GM21360 (cell line): ENCODE results near the gene SLC51B.
"Not testable (repeated sequence)": the region's sequence is repeated elsewhere in the genome, so short reads cannot be mapped to it uniquely, and the experiment has no call there.

Source experiments
- ATAC-seq: cut with Tn5 transposase; IDR thresholded peaks from one replicate; pipeline ENCODE4 v1.9.1; 2021; ENCODE audit warnings: mild to moderate bottlenecking, moderate library complexity; ENCODE audit not compliant: unreplicated experiment

The SLC51B gene

DNA sequence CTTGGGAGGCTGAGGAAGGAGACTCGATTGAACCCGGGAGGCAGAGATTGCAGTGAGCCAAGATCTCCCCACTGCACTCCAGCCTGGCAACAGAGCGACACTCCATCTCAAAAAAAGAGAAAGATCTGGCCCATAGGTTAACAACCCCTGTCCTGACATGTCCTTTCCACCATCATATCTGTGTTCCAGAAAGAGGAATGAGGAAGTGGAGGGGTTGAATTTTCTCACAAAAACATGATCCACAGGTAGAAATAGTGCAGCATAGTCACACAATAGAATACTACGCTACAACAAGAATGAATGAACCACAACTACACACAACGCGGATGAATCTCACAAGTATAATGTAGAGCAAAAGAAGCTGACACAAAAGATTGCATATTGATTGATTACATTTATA, 4.7 kb upstream of the SLC51B start:
- ATAC-seq: no peak

DNA sequence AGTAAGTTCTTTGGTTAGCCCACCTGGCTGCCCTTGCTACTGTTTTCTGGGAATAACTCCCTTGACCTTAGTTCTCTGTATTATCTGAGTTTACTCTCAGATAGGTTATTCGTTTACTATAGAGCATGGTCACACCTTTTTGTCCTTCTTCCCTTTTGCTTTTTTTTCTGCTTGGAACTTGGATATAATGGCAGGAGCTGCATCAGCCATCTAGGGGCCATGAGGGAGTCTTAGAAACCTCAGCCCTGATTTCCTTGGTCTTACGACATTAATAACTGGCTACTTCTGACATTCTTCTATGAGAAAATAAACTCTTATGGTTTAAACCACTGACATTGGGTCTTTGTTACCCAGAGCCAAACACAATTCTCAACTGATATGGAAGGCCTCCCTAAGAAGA, 3.4 kb upstream of the SLC51B start:
- no peak for ATAC-seq

DNA sequence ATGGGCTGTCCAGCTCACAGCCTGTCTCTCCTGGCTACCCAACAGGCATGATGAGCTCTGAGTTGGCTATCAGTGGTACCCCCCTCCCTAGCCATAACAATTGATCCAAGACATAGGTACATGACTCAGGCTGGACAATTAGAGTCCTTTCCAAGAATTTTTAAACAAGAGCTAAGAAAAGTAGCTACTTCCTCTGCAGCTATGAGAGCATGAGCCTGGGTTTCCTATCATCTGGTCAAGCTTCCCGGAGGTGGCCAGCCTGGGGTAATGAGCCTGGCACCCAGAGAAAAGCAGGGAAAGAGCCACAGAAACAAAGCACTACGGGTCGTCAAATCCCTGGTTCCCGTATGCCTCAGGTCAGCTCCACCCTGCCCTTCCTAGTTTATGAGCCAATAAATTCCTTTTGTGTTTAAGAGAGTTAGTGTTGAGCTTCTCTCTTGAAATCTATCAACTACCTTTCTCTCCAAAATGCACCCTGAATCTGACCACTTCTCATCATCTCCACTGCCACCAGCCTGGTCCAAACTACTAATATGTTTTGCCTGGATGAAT, 2.3 kb upstream of the SLC51B start:
- ATAC-seq: no peak

DNA sequence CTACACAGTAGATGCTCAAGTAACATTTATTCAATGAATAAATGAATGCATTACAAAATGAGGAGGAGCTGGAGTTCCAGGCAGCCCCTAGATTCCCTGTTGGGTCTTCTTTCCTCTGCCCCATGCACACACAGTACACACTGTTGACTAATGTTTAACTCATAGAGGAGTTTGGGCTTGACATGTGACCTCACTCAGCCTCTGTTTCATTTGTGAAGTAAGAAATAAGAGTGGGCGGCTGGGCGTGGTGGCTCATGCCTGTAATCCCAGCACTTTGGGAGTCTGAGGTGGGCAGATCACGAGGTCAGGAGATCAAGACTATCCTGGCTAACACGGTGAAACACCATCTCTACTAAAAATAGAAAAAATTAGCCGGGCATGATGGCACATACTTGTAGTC, 969 bp upstream of the SLC51B start:
- not testable (repeated sequence) for ATAC-seq

DNA sequence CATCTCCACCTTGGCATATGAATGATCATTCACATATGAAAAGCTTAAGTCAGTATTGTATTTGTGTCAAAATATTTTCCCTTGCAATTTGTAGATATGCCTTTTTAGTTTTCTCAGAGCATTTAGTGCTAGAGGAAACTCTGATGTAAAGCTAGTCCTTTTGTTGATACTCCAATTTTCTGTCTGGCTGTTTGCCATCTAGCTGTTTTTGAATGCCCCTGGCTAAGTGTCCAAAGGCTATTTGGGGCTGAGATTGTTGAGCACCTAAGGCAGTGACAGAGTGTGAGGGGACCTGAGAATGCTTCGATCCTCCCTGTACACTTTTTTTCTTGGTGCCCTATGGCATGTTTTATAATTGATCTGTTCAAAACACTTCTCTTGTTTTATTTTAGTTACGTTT, 3.1 kb downstream of the SLC51B start:
- no peak for ATAC-seq

DNA sequence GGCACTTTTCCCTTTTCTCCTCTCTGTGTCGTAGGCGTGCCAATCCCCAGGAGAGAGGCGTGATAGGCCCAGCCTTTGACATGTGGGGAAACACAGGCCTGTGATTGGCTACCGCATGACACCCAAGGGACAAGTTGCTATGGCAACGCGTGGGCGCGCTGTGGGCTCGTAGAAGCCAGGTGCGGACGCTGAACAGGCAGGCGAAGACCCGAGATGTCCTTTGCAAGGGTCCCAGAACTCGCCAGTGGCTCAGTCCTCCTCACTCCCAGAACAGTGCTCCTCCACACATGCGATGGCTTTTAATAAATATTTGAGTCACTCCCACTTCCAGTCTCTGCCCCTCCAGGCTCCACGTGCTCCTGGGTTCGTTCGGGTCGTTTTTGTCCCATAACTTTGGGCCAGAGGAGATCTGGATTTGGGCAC, 4.2 kb downstream of the SLC51B start:
- no peak for ATAC-seq

DNA sequence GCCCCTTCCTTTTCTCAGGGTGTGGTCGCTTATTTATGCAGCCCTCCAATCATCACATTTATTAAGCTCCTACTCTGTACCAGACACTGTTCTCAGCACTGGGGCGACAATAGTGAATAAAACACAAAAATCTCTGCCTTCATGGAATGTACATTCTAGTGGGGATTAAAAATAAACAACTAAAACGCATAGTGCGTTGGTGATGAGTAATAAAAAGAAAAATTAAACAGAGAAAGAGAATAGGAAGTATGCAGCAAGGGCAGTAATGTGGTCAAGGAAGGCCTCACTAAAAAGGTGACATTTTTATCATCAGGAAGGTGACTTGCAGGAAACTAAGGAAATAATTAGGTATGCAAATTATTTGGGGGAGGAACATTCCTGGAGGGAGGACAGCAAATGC, 5.1 kb downstream of the SLC51B start:
- no peak for ATAC-seq

DNA sequence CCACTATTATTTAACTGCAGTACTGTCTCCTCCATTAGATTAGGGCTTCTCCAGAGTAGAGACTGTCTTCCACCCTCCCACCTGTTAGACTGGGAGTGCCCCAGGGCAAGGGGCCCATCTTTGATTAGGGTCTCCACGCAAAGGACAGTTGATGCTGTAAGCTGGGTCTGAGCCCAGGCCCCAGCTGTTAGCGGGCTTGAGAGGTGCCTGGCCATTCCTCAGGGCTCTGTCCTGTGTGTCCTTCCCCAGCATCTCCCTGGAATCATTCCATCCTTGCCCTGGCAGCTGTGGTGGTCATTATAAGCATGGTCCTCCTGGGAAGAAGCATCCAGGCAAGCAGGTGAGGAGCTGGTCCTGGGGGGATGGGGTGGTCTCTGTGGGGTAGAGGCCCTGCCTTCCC, 6.1 kb downstream of the SLC51B start:
- ATAC-seq: no peak

DNA sequence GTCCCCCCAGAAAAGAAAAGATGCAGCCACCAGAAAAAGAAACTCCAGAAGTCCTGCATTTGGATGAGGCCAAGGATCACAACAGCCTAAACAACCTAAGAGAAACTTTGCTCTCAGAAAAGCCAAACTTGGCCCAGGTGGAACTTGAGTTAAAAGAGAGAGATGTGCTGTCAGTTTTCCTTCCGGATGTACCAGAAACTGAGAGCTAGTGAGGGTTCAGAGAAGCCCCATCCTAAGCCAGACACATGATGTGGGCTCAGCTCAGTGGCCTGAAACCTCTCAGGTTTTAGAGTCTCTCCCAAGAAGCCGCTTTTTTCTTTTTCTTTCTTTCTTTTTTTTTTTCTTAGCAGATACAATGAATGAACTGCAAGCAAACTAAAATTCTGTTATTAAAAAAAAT, 7.8 kb downstream of the SLC51B start:
- no peak for ATAC-seq

DNA sequence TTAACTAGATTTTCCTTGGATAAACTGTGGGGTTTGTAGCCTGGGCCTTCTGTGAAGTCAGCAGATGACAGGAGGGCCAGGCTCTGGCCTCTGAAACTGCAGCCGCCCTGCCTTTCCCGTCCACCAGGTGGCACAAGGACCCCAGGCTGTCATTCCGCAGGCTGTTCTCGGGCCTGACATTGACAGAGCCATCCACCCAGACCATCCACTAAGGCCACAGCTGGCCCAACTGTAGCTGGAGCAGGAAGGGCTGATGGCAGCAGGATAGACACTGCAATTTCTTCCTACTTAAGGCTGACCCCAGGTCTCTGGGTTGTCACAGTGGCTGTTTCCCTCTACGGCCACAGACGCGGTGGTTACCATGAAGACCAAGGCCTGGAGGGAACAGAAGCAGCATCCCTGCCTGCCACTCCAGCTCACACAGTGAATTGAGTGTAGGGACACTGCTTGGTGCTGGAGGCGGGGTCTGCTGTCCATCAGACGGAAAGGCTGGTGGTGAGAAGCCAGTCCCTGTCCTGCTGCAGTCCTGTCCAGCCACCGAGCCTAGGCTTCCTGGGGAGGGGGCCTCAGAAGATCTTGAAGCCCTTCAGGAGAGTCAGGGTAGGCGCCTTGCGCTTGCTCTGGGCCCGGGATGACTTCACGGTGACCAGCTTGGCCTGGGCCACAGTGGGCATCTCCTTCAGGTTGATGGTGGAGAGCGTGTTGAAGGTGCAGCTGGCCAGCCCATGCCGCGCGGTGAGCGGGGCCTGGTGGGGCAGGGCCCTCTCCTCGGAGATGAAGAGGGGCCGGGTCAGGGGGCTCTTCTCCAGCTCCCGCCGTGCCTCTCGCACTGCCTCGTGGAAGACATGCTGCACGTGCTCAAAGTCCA, 9.4 kb downstream of the SLC51B start:
- ATAC-seq: no peak

DNA sequence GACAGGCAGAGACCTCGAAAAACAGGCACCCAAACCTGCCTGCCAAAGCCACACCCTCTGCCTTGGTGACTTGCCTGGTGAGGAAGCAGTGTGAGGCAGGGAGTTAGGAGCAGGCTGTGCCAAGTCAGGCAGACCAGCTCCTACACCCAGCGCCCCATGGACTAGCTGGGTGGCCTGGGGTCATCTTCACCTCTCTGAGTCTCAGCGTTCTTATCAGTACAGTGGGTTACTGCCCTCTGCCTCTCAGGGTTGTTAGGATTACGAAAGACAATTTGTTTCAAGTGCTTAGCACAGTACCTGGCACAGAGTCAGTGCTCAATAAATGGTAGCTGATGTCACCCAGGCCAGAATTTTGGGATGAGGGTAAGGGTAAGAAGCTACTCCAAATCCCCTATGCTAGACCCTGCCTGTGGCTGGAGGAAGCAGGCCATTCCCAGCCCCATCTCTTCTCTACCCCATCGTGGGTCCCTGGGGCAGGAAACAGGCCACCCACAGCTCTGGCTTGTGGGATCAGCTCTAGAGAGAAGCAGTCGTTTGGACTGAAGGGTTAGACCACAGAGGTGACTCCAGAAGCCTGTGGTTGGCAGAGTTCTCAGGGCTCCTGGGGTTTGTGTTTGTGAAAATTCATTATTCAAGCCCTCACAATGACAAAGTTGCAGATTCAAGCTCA, 10.1 kb downstream of the SLC51B start:
- ATAC-seq: no peak

DNA sequence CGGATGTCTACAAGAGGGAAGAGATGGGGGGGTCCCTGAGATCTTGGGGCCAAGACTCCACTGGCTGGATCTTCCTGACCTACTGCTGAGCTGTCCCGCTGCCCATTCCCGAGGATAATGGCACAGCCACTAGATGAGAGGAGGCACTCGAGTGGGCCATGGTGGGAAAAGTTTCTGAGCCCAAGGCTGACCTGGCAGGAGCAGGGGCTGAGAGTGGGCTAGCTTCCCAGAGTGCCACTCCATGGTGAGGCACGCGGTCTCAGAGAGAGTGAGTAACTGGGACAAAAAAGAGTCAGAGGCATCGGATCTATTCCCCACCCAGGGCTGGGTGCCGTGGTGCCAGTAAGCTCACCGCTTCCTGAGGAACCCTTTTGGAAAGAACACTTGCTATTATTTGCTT, 10.9 kb downstream of the SLC51B start:
- ATAC-seq: no peak

DNA sequence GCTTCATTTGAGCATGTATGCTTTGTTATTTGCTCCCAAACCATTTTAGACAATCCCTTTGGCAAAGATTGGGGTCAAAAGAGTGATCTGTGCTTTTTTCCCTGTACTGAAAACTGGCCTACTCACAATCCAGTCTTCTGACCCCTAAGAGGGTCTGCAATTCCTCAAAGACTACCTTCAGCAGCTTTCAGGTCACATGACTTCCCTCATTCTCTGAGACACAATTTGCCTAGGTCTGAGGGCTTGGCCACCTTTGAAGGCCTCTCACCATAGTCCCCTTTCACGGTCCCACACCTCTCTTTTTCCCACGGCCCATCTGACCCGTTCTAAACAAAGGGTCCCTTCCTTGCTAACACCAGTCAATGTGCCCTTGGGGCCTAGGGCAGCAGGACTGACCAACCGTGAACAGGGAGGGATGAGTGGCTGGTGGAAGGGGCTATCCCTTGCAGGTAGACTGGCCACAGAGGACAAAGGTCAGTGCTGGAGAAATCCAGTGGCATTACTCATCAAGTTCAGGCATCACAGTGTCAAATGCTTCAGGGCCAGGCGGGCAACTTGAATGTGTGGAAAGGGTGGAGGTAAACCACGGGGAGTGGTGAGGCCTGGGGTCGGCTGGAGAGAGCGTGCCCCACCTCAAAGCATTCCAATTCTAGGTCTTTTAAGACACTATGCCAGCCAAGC, 11.8 kb downstream of the SLC51B start:
- no peak for ATAC-seq

DNA sequence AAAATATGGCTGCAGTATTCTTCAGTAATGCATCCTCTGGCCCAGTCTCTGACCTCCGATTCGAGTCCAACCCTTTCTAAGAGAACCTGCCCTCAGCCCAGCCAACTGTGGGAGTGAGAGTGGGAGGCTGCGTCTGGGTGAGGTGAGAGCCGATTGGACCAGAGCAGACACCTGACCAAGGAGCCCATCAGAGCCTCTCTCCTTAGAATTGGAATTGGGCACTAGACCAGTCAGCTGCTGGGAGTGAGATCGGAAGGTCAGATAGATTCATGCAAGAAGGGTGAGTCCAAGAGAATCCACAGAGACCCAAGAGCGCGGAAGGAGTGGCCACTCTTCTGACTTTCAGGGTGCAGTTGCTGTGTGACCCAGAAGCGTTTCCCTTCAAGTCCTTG, 12.4 kb downstream of the SLC51B start:
- no peak for ATAC-seq

DNA sequence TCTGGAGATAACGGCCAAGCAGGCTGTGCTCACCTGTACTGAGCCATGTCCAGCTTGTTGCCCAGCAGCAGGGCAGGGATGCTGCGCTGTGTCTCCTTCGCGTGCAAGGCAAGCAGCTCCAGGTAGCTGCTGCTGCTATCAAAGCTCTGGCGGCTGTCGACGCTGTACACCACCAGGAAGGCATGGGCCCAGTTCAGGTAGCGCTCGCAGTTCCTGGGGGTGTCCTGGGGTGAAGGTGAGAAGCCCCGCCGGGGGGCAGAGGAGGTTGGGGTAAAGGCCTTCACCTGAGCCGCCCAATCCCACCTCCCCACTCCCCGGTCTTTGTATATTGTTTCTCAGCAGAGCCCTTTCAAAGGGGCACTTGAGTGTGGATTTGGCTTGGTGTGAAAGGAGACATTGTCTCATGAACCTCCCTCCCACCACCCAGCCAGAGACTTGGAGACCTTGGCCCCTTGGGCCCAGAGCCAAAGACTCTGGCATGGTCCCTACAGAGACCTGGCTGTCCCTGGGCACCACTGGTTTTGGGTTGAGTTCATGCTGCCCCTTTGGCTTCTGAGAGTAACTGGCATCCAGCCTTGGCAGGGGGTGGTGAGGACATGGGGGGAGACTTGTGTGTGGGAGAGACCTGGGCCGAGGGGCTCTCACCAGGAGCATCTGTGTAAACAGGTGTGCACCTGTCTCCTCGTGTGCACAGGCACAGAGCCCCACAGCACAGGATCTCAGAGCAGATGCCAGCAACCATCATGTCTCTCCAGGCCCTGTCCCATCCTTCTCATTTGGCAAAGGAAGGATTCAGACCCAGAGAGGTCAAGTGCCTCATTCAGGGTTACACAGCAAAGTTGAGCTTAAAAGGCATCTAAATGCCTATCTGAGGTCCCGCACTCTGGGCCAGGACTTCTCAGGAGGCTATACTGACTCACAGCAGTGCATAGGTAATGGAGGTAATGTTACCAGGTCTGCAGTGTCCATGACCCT, 13.5 kb downstream of the SLC51B start:
- ATAC-seq: no peak

DNA sequence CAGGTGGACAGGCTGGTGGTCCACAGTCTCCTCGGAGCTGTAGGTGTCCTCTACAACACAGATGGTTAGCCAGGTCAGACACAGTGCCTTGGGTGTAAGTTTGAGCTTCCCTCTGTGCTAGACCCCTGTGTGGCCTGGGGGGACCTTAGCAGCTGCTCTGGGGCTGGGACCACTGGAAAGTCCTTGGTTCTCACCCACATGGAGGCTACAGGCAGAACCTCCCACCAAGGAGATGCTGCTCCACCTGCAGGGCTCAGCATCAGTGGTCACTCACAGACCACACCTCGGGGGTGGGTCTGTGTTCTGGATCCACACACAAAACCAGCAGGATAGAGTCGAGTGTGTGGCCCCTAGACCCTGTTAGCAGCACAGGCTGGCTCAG, 14.2 kb downstream of the SLC51B start:
- ATAC-seq: no peak

DNA sequence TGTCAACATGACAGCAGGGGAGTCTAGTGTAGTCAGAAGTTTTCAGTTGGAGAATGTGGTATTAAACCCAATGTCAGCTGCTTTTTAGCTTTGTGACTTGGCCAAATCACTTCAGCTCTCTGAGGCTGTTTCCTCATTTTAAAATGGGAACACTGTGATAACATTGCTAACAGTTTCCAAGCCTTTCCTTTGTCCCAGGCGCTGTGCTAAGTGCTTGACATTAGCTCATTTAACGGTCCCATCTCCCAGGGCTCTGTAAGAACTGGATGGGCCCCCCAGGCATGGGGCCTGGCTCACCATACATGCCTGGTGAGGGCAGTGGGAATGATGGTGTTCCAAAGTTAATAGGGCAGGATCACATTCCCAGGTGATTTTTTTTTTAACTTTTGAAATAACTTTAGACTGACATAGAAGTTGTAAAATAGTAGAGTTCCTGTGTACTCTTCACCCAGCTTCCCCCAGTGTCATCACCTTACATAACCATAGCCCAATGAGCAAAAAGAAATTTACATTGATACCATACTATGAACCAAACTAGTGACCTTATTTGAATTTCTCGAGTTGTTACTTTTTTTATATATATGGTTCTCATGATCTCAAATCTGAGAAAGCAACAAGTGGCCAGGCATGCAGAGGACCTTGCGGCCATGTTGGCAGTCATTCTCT, 14.9 kb downstream of the SLC51B start:
- no peak for ATAC-seq

DNA sequence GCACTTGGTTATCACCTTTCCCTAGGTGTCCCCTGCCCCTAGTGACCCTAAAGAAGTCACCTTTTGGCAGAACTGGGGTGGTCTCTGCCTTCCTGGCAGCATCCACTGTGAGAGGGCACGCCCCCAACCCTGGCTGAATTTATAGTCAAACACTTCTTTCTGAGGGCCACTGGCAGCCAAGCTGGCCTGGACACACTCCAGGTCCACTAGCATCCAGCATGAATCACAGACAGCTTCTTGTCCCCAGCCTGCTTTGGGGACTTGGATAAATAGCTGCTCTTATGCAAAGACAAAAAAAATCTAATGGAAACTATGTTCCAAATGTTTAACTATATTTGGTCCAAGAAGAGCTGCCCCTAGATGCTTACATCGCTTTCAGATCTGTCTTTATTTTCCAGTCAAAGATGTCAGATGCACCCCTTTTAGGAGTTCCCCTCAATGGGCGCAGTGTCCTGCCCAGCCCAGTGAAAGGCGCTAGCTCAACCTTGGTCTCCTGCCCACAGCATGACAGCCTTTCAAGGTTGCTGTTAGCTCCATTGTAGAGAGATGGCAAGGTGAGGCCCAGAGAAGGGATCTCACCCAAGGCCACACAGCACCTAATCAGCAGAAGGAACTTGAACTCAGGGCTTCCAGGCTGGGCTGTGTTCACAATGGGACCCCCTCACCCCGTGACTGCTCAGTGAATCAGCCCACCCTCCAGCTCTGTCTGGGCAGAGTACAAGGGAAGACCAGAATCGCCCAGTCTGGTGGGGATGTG, 15.6 kb downstream of the SLC51B start:
- no peak for ATAC-seq

DNA sequence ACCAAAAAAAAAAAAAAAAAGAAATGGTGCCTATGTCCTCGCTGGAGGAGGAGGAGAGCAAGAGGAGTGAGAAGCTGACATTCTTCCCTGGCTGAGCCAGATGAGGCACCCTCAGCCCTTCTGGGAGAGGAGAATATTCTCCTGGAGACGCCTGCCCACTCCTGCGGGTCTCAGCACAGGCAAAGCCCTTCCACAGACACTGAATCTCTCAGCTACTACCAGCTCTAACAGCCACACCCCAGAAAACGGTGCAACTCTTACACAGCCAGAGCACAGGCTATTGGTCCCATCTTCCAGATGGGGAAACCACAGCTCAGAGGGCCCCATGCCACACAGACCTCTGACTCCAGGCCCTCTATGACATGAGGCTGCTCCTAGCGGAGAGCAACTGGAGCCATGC, 16.9 kb downstream of the SLC51B start:
- no peak for ATAC-seq
